Memory B cell (primary cell): ENCODE data around the gene KCNK2.

ENCODE experiments used
- ATAC-seq: fragments of 150-1000 bp; cut with Tn5 transposase; 2 replicates; pipeline ENCODE4 v1.10.0; 2021; ENCODE audit warnings: low read depth, mild to moderate bottlenecking, moderate library complexity
- DNase-seq, 2 donors: peaks; one replicate each; pipeline ENCODE4 v3.0.0; 2022; ENCODE audit warnings: low spot score in 2 of 2
- H3K27ac Mint-ChIP-seq: one replicate; pipeline ENCODE4 v1.8.0; 2022; ENCODE audit warnings: mild to moderate bottlenecking, moderate library complexity, mixed read lengths
- H3K27me3 Mint-ChIP-seq: one replicate; pipeline ENCODE4 v1.8.0; 2022; ENCODE audit warnings: mixed read lengths
- H3K36me3 Mint-ChIP-seq: one replicate; pipeline ENCODE4 v1.8.0; 2022; ENCODE audit warnings: mild to moderate bottlenecking, mixed read lengths
- H3K4me1 Mint-ChIP-seq: one replicate; pipeline ENCODE4 v1.8.0; 2022; ENCODE audit warnings: mixed read lengths
- H3K4me3 Mint-ChIP-seq: one replicate; pipeline ENCODE4 v1.8.0; 2022; ENCODE audit warnings: mild to moderate bottlenecking, moderate library complexity, mixed read lengths
- H3K9me3 Mint-ChIP-seq: one replicate; pipeline ENCODE4 v1.8.0; 2022; ENCODE audit warnings: mixed read lengths

KCNK2 gene

GRCh38 chr1:215267495-215267894 is 185.0 kb downstream of the KCNK2 start:
- no peaks in the 10 kb centered on the region for H3K4me1 Mint-ChIP-seq
- no peak for DNase-seq

GRCh38 chr1:215269955-215270354 is 187.4 kb downstream of the KCNK2 start:
- no peaks in the 10 kb centered on the region for H3K36me3 Mint-ChIP-seq
- H3K9me3 Mint-ChIP-seq = peaks cover 12% of the 10 kb centered on the region
- no peak for ATAC-seq
- no peaks in the 10 kb centered on the region for H3K27me3 Mint-ChIP-seq
- no peaks in the 10 kb centered on the region for H3K4me1 Mint-ChIP-seq
- DNase-seq = no peak
- H3K4me3 Mint-ChIP-seq = no peak overlapping the region
- no peak overlapping the region for H3K27ac Mint-ChIP-seq

More at GRCh38 chr1:215267495-215267894, 185.0 kb downstream of the KCNK2 start:
- no peak overlapping the region for H3K4me3 Mint-ChIP-seq
- peaks cover 13% of the 10 kb centered on the region for H3K9me3 Mint-ChIP-seq
- no peak overlapping the region for H3K27ac Mint-ChIP-seq
- H3K27me3 Mint-ChIP-seq = no peaks in the 10 kb centered on the region
- no peaks in the 10 kb centered on the region for H3K36me3 Mint-ChIP-seq
- no peak for ATAC-seq

GRCh38 chr1:215273838-215274516 is 191.4 kb downstream of the KCNK2 start:
- Mint-ChIP-seq H3K36me3 (no peaks in the 10 kb centered on the region), H3K27me3 (no peaks in the 10 kb centered on the region), H3K27ac (no peak overlapping the region), H3K9me3 (peaks cover 15% of the 10 kb centered on the region), H3K4me1 (no peaks in the 10 kb centered on the region), H3K4me3 (no peak overlapping the region)
- ATAC-seq (no peak), DNase-seq (no peak)

- no peaks in the 10 kb centered on the region for H3K4me1 Mint-ChIP-seq
- no peak overlapping the region for H3K4me3 Mint-ChIP-seq
- no peak for DNase-seq
- no peaks in the 10 kb centered on the region for H3K27me3 Mint-ChIP-seq
- no peak for ATAC-seq
- H3K27ac Mint-ChIP-seq = no peak overlapping the region
- peaks cover 8% of the 10 kb centered on the region for H3K9me3 Mint-ChIP-seq
- H3K36me3 Mint-ChIP-seq = no peaks in the 10 kb centered on the region
These were observed 194.0 kb downstream of the KCNK2 start for GRCh38 chr1:215276582-215276981.

DNA sequence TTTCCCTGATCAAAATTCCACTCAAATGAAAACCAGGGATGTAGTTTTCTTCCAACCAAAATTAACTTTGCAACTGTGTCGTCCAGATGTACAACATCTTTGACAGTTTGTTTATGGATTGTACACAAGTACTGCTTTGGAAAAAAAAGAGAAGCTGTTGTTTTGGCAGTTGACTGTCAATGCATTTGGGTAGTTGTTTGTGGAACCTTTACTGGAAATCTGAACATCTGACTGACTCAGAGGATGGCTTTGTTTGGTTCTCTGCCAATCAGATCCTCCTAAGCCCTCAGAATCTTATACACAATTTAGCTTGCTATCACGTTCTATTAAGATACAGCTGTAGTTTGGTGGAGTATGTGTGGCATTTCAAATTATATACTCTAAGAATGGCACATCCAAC is 195.0 kb downstream of the KCNK2 start:
- ATAC-seq (no peak), DNase-seq (no peak)
- Mint-ChIP-seq H3K4me1 (no peaks in the 10 kb centered on the region), H3K27ac (no peak overlapping the region), H3K36me3 (no peaks in the 10 kb centered on the region), H3K9me3 (peaks cover 6% of the 10 kb centered on the region), H3K4me3 (no peak overlapping the region), H3K27me3 (no peaks in the 10 kb centered on the region)

- H3K4me3 Mint-ChIP-seq = no peak overlapping the region
- H3K9me3 Mint-ChIP-seq = peaks cover 4% of the 10 kb centered on the region
- H3K27ac Mint-ChIP-seq = no peak overlapping the region
- no peaks in the 10 kb centered on the region for H3K4me1 Mint-ChIP-seq
- no peaks in the 10 kb centered on the region for H3K36me3 Mint-ChIP-seq
- ATAC-seq (no peak), DNase-seq (no peak)
- H3K27me3 Mint-ChIP-seq = no peaks in the 10 kb centered on the region
These were observed 197.1 kb downstream of the KCNK2 start for GRCh38 chr1:215279682-215280081.

GRCh38 chr1:215282557-215282956 is 200.0 kb downstream of the KCNK2 start:
- H3K27me3 Mint-ChIP-seq = no peaks in the 10 kb centered on the region
- no peak overlapping the region for H3K27ac Mint-ChIP-seq
- H3K9me3 Mint-ChIP-seq = peaks cover 3% of the 10 kb centered on the region
- ATAC-seq (no peak), DNase-seq (no peak)
- no peak overlapping the region for H3K4me3 Mint-ChIP-seq
- H3K36me3 Mint-ChIP-seq = no peaks in the 10 kb centered on the region
- H3K4me1 Mint-ChIP-seq = no peaks in the 10 kb centered on the region

- no peaks in the 10 kb centered on the region for H3K4me1 Mint-ChIP-seq
- ATAC-seq = no peak
- H3K9me3 Mint-ChIP-seq = peaks cover 10% of the 10 kb centered on the region
- no peaks in the 10 kb centered on the region for H3K27me3 Mint-ChIP-seq
- H3K36me3 Mint-ChIP-seq = no peaks in the 10 kb centered on the region
- H3K27ac Mint-ChIP-seq = no peak overlapping the region
- no peak for DNase-seq
- H3K4me3 Mint-ChIP-seq = no peak overlapping the region
These were observed 202.7 kb downstream of the KCNK2 start for GRCh38 chr1:215285013-215285800.
